DMS79 treated with DMSO at 0.1 percent for 48 hours (cell line): ENCODE measurements around the gene FAM171A1.

Source experiments
- DNase-seq: peaks from one replicate; lab custom pipeline; 2025; lab: John Stamatoyannopoulos, UW

Gene FAM171A1

DNA sequence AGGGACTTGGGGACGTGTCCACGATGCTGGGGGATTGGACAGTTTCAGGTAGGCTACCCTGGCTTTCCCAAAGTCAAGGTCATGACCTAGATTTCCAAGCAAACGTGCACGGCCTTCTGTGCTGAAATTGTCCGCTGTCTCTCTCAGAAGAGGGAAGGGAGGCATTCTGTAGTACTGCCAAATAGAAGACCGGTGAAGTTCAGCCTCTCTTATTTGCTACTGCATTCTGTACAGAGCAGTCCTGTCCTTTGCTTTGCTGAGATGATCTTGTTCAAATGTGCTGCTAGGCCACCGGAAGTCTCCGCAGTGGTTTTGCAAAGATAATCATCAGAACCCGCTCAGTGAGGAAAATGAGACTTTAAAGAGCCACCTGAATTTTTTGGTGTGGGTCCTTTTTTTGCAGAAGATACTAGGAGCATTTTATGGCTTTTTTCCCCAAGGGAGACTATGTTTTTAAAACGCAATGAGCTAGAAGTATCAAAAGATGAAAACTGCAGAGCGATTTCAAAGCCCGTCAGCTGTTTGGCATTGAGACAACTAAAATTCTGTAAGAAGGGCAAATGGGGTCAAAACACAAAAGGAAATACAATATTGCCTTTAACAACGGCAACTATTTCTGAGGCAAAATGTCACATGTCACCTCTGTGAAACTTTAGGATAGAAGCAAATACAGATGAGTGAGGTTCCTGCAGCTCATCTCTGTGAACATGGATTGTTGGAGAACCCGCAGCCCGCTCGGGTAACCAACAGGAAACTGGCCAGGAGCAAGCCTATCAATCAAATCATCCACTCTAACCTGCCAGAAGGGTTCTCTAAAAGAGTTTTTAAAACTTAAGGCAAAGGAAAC lies 201.3 kb downstream of the FAM171A1 start:
- DNase-seq = no peak

DNA sequence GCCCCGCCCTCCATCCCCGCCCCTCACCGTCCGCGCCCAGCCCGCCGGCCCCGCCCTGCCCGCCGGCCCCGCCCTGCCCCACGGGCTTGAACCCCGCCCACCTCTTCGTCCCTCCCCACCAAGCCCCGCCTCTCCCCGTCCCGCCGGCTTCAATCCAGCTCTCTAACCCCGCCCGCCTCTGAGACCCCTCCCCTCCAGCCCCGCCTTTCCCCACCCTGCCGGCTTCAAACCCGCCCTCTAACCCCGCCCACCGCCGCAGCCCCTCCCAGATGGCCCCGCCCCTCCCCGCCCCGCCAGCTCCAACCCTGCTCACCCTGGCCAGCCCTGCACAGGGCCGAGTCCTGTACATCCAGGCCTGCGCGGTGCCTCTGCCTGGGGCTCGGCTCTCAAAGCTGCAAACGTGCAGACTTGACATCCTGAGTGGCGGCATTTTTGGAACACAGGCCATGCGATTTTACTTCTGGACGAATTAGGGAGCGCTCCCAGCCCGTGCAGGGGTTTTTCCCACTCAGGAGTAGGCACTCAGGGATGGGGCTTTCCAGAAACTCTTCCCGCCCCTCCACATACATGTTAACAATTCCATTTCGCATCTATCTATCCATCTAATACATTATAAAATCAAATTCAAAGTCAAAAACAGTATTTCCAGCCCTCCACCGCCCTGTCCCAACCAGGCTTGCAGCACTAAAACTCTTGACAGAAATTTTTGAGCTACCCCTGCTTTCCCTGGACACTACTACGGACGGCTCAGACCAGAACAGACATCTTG lies 202.1 kb downstream of the FAM171A1 start:
- DNase-seq = peak; percentile 48

DNA sequence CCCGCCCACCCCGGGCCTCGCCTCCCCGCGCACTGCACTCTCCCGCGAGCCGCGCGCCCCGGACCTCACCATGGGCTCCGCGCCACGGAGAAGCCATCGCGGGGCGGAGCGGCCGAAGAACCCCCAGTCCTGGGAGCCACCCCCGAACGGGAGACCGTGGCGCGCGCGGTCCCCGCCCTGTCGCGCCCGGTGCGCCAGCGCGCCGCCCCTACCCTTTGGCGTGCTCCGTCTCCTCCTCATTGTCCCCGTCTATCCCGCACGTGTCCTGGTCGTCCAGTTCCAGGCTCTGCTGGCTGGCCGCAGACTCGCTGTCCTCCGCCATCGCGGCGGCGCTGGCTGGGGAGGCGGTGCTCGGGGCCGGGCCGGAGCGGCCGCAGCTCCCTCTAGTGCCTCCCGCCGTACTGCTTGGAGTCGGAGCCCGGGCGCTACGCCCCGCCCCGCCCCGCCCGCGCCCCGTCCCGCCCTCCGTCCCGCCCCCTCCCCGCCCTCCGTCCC lies 202.8 kb downstream of the FAM171A1 start, which contains the start of gene NMT2:
NMT2 (minus strand) TSS at position 403 of the 495 bp plus-strand sequence; CDS start at position 322, 81 bp downstream.
- DNase-seq = peak; percentile 48

DNA sequence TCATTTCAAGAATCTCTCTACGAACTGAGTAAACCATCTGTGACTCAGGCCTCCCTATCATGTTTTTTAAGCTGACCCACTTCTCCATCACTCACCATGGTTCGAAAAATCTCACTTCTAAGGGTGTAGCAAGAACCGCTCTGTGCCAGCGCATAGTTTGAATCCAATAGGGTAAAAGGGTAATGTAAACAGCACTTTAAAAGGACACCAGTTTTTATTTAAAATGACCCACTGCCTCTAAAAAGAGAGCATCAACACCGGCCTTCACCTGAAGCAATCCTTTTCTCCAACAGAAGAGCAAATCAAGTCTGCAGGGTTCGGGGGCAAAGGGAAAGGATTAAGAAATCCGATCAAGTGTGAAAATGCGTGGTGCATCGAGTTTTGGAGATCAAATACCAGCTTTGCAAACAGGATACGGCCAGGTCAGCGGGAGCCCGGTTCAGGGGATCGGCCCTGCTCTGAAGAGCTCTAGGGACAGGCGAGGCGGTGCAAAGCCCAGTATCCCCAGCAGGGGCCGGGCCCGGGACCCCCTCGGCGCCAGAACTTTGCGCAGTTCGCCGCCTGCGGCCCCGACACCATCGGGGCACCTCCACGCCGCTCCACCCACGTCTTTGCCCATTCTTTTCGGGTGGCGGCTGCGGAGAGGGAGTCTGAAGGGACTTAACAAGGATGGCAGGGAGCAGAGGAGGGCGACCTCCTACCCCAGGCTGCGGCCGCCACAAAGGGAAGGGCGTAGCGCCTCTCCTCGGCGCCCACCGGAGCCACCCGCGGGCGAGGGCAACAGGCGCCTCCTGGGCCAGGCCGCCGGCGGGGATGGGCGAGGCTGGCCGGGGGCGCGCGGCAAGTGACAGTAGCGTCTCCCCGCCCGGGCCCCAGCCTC lies 203.4 kb downstream of the FAM171A1 start:
- peak; percentile 28 for DNase-seq

DNA sequence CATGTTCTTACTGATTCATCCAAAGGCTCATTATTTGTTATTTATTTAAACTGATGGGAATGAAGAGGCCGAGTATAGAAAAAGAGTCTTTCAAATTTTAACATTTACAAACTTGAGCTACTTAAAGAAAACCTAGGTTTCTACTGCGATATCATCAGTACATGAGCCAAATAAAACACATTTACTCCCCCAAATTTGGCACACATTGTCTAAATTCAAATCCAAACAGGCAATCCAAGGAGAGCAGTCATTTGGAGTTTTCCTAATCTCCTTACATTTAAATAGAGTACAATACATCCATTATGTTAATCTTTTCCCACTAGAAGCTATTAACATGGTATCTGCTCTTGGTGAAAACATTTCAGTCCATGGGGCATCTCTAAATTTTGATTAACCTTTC lies 204.8 kb downstream of the FAM171A1 start:
- no peak for DNase-seq

GRCh38 chr10:15163253-15163828 lies 207.7 kb downstream of the FAM171A1 start:
- DNase-seq = no peak
